ENCODE data around the gene PARD3.

The PARD3 gene

DNA sequence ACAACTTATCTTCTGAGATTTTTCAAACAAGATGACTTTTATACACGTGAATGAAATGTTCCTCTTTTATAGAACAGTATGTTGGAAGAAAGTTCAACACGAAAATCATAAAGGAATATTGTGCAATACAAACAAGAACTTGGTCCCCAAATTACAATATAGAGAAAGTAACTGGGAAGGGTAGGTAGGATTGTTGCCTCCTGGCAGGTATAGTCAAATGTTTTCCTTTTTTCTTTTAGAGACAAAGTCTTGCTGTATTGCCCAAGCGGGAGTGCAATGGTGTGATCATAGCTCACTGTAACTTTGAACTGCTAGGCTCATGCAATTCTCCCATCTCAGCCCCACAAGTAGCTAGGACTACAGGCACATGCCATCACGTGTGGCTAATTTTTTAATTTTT is 582.6 kb downstream of the PARD3 start:
- DNase-seq = no peak

DNA sequence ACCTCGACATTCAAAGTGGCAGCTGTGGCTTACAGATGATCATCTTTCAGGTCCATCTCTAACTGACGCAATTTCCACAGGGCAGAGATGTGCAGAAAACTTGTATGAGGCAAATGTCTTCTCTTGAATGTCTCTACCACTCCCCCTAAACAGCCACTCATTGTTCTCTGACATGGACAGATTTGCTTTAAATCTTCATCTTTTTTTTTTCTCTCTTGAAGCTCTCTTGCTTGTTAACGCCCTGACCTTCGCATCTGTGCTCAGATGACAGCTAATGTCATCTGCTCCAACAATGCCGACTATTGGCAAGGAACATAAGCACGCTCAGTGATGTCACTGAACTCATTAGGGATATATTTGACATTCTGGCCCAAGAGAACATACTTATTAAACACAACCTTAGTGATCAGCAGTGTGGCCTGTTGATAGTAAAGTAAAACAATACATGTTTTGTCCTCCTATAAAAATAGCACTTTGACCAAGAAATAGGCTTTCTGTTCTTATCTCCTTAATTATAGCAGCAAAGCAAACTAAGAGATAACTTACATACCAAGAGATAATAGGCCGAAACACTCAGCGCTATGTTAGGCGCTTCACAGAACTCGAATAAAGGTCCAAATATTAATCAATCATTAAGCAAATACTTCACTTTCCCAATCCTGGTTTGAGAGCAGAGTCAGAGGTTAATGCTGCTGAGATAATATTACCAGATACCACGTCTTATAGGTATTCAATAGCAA is 583.5 kb downstream of the PARD3 start:
- DNase-seq = no peak

DNA sequence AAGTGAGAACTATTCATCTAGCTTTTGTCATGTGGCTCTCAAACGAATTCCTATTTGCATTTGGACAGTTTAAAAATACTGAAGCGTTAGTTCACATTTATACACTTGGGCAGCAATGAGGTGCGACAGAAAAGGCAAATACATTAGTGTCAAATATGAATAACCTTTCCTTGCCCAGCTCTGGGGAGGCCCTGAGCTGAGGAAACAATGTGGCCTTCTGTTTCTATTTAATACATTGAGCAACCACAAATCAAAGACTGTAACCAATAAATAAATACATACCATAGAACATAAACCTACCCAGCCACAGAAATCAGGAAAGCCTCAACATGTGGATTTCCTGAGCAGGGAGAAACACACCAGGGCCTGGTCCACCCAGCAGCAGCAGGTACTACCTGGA is 585.2 kb downstream of the PARD3 start:
- no peak for DNase-seq

DNA sequence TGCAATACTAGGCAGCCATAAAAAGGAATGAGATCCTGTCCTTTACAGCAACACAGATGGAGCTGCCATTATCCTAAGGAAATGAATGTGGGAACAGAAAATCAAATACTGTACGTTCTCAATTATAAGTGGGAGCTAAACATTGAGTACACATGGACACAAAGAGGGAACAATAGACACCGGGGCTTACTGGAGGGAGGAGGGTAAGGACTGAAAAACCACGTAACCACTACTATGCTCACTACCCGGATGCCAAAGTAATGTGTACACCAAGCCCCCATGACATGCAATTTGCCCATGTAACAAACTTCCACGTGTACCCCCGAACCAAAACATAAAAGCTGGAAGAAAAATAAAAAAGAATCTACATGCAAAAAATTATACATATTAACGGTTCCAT is 587.0 kb downstream of the PARD3 start:
- no peak for DNase-seq

DNA sequence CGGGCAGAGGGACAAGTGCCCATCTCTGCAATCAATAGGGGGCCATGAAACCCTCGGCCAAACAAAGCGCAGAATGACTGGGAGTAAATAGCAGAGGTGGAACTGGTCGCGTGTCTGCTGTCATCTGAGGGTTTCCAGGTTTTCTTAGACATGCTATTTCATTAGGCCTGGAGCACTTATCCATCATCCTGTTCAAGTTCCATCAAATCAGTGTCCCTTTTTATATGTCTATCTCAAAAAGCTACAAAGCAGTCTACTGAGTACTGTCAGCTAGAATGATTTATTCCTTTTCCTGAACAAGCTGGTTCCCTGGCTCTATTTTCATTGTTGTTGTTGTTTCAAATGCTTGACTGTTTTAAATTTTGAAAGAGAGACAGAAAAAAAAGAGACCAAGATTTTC is 590.5 kb downstream of the PARD3 start:
- no peak for DNase-seq

DNA sequence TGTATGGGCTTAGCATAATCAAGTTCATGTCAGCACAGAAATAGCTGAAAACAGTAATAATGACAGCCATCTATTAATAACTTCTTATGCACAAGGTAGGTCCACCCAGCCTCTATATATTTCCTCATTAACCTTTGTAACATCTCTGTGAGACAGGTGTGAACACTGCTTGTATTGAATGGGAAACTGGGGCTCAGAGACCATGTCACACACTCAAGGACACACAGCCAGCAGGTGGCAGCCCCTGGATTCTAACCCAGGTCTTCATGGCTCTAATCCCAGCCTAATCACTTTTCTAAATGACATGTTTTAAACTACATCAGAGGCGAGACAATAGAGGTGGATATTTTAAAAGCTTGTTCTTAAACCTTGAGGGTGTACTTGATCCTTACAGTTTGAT is 591.4 kb downstream of the PARD3 start:
- DNase-seq = no peak

DNA sequence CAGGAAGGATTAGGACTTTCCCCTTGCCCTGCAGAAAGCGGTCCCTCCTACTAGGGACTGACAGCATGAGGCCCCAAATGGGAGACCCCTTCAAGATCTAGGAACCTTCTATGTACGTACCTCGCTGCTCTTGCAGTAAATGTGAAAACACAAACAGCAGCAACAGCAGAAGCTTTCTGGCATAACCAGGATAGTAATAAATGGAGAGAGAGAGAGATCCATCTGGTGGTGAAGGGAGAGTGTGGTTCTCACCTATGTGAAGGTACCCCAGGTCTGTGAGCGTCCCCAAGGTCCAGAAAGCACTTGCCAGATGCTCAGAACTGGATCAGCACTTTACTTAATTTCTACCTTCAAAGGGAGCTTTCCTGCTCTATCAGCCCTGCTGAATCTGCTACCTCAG is 592.7 kb downstream of the PARD3 start:
- DNase-seq = no peak

DNA sequence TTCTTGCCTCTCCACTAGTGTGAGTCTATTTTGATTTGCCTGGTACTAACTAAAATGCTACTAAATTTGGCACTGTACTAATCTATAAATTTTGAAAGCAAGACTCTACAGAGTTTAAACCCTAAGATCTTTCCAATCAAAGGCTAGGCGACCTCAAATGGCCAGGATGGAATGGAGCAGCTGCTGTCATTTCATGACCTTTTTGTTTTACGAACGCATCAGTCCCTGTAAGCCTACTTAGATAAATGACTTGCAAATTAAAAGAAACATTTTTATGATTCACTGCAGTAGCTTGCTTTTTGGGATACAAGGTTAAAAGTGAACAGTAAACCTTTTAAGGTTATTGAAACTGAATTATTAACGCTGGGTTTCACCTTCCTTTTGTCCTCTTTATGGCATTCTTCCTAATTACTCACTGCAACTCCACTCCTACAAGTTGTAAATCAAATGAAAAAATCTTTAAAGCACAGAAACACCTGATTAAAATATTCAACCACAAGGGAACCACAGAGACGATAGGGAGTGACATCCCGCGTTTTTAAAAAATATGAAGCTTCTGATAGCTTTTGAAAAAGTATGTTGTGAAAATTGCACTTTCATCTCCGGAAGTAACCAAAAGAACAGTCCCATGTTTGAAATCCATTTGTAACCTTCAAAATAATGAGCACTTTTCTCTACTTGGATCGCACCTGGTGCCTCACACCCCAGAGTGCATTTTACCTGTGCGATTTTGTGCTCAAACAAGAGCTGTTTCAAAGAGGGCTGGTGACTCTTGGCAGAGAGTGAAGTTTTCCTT is 595.1 kb downstream of the PARD3 start:
- no peak for DNase-seq

DNA sequence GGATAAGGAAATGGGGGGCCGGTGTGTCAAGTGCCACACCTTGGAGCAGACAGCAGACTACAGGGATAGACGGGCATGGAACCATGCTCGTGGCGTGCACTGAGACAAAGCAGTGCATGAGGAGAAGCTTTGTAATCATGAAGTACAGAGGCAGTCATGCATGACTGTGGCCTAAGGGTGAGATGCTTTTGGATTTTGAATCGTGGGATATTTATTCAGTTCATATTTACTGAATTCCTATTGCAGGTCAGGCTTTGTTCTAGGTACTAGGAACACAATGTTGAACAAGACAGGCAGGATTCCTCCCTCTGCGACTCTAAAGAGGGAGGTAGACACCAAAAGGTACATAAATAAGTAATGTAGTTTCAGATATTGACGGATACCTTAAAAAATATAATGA is 597.6 kb downstream of the PARD3 start:
- no peak for DNase-seq

DNA sequence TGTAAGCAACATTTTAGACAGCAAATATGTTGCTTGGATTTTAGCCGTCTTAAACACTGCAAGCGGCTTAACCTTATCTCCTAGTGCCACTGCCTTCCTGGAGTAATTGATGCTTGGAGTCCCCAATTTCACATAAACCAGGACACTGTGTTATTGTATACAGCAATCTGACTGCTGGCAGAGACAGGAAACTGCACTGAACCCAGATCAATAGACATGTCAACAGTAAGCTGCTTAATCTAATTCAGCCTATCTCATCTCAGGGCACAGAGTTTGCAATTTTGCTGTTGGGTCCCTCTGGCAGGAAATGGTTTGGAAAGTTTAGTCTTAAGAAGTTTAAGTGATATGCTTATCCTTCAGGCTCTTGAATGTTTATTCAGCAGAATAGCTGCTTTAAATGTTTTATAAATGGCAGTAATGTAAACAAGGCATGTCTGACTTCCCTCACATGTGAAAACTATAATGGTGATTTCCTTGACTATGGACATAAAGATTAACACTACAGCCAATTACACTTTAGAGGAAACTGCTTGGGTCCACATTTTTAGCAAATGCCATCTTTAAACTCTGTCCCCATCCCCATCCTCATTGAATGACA is 598.6 kb downstream of the PARD3 start:
- no peak for DNase-seq

DNA sequence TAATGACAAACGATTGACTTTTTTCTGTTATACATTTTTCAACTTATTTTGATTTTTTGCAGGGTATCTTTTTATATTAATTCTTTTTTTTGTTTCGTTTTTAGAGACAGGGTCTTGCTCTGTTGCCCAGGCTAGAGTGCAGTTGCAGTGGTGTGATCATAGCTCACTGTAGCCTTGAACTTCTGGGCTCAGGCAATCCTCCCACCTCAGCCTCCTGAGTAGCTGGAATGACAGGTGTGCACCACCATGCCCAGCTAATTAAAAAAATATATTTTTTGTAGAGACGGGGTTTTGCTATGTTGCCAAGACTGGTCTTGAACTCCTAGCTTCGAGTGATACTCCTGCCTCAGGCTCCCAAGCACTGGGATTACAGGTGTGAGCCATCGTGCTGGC is 601.3 kb downstream of the PARD3 start:
- no peak for DNase-seq

DNA sequence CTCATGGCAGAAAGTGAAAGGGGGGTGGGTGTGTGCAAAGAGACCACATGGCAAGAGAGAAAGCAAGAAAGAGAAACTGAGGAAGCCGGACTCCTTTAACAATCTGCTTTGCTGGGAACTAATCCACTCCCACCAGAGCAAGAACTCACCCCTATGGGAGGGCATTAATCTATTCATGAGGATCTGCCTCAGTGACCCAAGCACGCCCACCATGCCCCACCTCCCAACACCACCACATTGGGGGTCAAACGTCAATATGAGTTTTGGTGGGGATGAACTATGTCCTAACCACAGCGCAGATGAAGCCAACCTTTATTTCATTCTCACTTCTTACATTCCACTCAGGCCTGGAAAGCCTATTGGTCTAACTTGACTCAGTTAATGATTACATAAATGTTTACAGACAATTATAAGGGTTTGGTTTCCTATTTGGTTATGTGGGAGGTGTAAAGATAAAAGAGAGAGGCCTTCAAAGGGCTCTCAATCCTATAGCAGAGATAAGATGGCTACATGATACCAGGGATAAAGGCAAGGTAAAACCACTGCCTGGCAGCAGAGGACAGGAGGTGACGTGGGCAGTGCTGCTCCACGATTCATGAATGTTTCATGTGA is 601.8 kb downstream of the PARD3 start:
- DNase-seq = no peak

DNA sequence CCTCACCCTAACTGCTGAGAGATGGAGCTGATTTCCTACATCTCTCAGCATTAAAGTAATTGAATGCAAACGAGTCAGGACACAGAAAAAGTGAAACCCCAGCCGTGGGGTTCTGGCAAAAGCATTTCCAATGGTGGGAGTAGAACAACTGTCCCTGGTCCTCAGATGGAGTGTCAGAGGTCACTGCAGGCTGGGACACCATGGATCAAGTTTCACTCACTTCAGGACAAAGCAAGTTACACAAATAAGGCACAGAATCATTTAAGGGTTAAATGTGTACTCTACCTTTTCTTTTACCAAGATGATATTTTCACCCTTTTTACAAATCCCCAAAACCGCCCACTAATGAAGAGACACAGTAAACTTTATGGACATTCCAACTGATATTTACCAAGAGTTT is 607.8 kb downstream of the PARD3 start:
- no peak for DNase-seq

DNA sequence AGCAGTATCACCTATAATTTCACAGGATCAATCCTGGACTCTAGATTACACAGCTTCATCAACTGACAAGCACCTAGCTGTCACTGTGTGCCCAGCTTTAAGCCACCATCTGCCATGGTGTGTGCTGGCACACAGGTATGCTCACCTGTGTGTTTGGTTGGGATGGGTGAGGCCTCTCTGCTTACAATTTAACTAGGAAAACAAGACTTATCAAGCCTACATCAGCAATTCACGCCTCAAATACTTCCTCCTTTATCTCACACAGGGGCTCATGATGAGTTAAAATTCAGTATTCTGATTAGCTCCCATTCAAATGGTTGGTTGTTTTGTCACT is 608.2 kb downstream of the PARD3 start:
- no peak for DNase-seq

DNA sequence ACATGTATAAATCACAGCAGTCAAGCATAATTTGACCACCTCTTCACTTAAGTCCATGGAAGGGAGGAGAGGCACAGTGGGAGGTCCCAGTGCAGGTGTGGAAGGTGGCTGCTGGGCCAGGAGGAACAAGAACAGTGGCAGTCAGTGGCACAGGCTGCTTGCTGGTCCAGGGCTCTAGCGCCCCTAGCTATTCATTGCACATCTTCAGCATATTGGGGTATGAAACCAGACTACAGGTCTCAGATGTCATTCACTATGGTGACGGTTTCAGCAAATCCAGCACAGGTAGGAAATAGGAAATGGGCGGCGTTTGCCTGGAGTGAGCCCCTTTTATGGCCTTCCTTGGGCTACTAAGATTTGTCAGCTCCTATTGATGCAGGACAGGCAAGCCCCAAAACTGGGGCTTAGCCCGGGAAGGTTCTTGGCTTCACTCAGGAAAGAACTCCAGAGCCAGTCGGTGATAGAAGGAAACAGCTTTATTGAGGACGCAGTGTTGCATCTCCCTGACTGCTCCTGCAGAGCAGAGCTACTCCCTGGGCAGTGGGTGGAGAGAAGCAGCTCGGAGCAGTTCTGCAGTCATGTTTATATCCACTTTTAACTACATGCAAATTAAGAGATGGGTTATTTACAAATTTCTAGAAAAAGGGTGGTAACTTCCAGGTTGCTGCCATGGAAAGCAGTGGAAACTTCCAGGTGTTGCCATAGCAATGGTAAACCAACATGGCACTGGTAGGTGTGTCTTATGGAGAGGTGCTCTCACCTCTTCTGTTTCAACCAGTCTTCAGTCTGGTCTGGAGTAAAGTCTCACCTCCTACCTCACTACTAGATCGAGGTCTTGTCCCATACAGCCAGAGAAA is 608.8 kb downstream of the PARD3 start:
- DNase-seq = no peak

DNA sequence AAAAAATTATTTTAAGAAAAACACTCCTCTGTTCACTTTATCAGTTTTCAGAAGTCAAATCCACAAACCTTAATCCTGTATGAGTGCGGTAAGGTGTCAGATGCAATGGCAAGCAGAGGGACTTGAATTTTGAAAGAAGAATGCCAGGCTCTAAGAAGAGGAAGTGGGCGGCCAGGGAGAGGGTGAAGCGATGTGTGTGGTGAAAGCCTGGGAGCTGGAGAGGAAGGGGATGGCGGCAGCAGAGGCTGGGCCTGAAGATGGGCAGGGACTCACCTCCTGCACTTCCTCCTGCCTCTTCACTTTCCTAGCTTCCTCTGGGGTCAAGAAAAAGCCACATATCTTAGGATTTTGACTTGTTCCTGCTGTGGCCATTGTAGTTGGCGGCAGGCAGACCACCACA is 609.6 kb downstream of the PARD3 start:
- no peak for DNase-seq

DNA sequence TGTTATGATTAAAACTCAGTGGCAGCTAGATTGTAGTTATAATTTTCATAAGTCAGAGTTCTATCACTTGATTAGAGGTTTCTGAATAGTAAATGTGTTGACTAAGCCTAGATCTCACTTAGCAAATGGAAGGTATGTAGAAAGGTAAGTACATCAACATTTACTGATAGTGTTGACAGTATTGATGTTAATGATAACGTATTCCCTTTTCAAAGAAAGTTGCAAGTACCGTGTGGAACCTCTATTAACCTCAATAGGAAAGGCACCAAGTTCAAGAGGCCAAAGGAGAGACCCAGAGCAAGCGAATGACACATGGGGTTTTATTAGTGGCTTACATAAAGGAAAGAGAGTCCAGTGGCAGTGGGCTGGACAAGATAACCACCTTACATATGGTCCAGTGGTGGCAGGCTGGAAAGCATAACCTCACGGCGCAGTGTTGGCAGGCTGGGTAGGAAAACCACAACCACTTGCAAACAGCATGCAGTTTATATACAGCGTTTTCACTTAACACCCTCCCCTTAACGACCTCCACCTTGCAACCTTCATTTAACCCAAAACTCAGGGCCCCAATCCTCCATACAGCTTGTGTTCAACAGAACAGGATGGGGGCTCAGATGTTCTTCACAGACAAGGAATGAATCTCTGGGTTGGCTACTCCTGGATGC is 611.0 kb downstream of the PARD3 start:
- DNase-seq = no peak

DNA sequence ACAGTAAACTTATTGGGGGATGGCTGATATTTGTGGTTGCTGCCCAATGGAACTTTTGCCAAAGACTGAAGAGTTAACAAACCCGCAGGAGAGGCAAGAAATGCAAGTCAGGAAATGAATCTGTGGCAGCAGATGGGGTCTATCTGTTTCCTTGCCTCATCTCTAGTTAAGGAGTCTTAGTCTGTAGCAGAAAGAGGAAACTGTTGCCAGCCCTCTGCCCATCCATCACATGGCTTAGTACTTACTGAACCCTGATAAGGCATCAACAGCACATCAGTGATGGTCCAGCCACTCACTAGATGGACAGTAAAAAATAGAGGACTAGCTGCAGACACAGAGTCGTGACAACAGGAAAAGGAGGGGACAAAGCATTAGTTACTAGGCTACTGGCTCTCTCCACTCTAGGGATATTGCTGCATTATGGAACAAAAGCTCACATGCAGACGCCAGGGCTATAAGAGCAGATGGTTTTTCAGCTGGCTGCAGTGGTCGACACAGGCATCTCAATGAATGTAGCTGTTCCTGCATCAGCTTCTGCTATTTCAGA is 614.7 kb downstream of the PARD3 start:
- DNase-seq = no peak

DNA sequence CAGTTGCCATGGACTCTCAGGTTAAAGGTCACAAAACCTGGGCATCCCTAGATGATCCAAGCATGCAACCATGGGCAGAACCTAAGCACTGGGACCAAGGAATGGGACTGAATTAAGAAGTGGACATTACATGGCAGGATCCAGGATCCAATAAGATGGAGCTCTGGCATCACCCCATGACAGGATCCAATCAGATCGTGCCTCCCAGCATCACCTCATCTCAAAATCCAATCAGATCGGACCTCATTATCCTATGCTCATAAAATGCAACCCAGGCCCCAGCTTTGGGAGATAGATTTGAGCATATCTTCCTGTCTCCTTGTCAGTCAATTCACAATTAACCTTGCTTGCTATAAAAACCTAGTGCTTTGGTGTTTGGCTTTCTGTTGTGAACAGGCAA is 616.1 kb downstream of the PARD3 start:
- DNase-seq = no peak

DNA sequence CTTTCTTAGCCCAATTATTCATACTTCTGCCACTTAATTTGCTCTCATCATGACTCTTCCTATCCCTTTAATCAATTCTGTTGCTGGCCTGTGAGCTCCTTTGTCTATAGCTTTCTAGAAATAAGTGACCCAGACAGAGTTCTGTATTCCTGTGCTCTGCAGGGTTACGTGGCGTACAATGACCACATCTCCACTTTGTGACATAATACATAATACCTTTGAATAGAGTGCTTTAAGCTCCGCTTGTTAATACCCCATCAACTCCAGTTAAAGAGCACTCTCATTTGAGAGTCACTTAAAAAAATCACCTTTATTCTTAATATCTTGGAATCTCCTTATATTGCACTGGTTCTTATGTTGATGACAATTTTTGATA is 619.0 kb downstream of the PARD3 start:
- DNase-seq = no peak

DNA sequence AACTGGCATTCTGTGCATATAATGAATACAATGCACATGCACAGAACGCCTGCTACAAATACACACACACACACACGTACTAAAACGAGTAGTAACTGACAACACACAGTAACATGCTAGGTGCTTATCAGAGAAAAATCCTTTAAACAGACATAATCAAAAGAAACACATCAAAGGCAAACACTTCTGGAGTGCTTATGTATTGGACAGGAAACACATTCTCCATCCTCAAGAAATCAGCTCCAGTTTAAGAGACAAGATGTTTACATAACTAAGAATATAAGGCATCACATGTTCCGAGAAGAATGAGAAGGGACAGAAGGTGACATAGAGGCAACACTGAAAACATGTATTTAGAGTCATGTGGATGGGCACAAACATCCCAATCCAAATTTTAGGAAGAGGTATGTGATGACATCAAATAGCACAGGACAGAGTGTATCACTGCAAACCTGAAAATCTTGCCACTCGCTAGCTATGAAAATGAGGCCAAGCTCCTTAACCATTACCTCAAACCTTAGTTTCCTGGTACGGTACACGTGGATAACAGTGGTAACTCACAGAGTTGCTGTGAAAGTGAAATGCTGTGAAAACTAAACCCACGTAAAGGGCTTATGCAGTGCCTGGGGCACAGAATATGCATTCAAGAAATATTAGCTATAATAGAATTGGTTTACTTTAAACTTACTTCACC is 619.6 kb downstream of the PARD3 start:
- no peak for DNase-seq

Measured in stimulated activated CD4-positive, alpha-beta T cell treated with anti-CD3 and anti-CD28 coated beads, Interleukin-2, amount 100 ng/mL, for 48 hours (primary cell).